ENCODE measurements around the gene BPTF. TPM values are rescaled to one million over a fixed set of nuclear protein-coding genes. Genes with fewer than 3 reads are reported as not detected.

Gene BPTF
- total and polyA plus RNA-seq, 2 of the 8 experiments (the other 6 are each of a cell fraction or from before 2014, with no cell fraction given): 107 to 228 TPM

- no peak overlapping the region for H3K23ac ChIP-seq (ENCODE audit: insufficient read length)
- no peak overlapping the region for H4K91ac ChIP-seq (replicated peaks; ENCODE audit: insufficient read length, low read length)
- H3K27me3 ChIP-seq (replicated peaks in 1 of 4; ENCODE audit: control insufficient read depth in 3 of 4, extremely low read depth in 1 of 4, insufficient read depth in 3 of 4, low read length in 3 of 4): no peaks in the 10 kb centered on the region; a peak in 1 of 7 replicates
- no peaks in the 10 kb centered on the region for H3K79me1 ChIP-seq (ENCODE audit: low read depth, low read length)
- no peak overlapping the region for H4K5ac ChIP-seq (ENCODE audit: insufficient read length, low read depth, low read length)
- no peak overlapping the region for H3K4ac ChIP-seq (replicated peaks; ENCODE audit: insufficient read length, low read depth, low read length)
- no peak overlapping the region for H2BK20ac ChIP-seq (ENCODE audit: low read length)
- H2AK5ac ChIP-seq (ENCODE audit: low read depth, low read length): no peak overlapping the region
- WGBS, 2 experiments (ENCODE audit: extremely low coverage in 1 of 2, insufficient coverage in 1 of 2, insufficient read length in 1 of 2, insufficient replicate concordance in 2 of 2, low coverage in 1 of 2, low lambda C conversion rate in 2 of 2, missing lambda C conversion rate in 1 of 2): 90% methylated on average over 10 of the region's 10 CpGs; no CpG with 5 or more reads in 1 of the 2 experiments
- H2BK5ac ChIP-seq (ENCODE audit: low read depth, low read length): no peak overlapping the region
- no peak overlapping the region for H3K27ac ChIP-seq (ENCODE audit: low read depth, low read length)
- no peak overlapping the region for H3K4me3 ChIP-seq (ENCODE audit: extremely low read depth in 1 of 4, insufficient read depth in 2 of 4, low read depth in 3 of 4, low read length in 4 of 4)
- ChIA-PET POLR2A (ENCODE audit: partially characterized antibody) (no interaction called here), CTCF (ENCODE audit: partially characterized antibody) (interaction anchor here (1.5 to 2.1 kb wide), 2 partner anchors 15 to 19 kb away, joined by 3 to 8 read pairs; no protein-coding TSS in a partner anchor)
- H3K18ac ChIP-seq (ENCODE audit: extremely low read depth, low read length): no peak overlapping the region
- no peaks in the 10 kb centered on the region for H4K20me1 ChIP-seq (replicated peaks in 1 of 2; ENCODE audit: control insufficient read depth in 1 of 2, insufficient read depth in 2 of 2, low read length in 2 of 2)
- no peak for FAIRE-seq
- H3K4me1 ChIP-seq (replicated peaks in 1 of 4; ENCODE audit: control insufficient read depth in 3 of 4, insufficient read depth in 4 of 4, low read length in 3 of 4): no peaks in the 10 kb centered on the region
- H3K79me2 ChIP-seq (ENCODE audit: control insufficient read depth in 1 of 2, insufficient read depth in 2 of 2, low read length in 2 of 2): no peaks in the 10 kb centered on the region
- H3K9me3 ChIP-seq (ENCODE audit: insufficient read depth in 2 of 2, low read depth in 1 of 2, low read length in 1 of 2): no peaks in the 10 kb centered on the region
- no peak overlapping the region for H3K56ac ChIP-seq (replicated peaks; ENCODE audit: insufficient read length, low read depth, low read length)
- H4K8ac ChIP-seq (ENCODE audit: extremely low read depth, insufficient read depth, low read length): no peak overlapping the region
- no peak overlapping the region for H2BK15ac ChIP-seq (ENCODE audit: low read length)
- H3K23me2 ChIP-seq (ENCODE audit: low read depth, low read length): no peaks in the 10 kb centered on the region; the same call in 1 of the 2 replicates
- no peaks in the 10 kb centered on the region for H3K36me3 ChIP-seq (ENCODE audit: control insufficient read depth in 2 of 4, insufficient read depth in 4 of 4, low read length in 3 of 4)
- no peak overlapping the region for H2BK12ac ChIP-seq (ENCODE audit: low read depth, low read length)
- no peak overlapping the region for H3K14ac ChIP-seq (ENCODE audit: insufficient read length)
- no peak overlapping the region for H2AFZ ChIP-seq (ENCODE audit: low read length)
- H3K4me2 ChIP-seq (ENCODE audit: insufficient read depth in 1 of 2, low read depth in 2 of 2, low read length in 2 of 2): no peak overlapping the region
- no peak overlapping the region for H3K9ac ChIP-seq (replicated peaks in 1 of 4; ENCODE audit: extremely low read depth in 1 of 4, low read depth in 3 of 4, low read length in 3 of 4)
- no peak for DNase-seq (ENCODE audit: low read depth in 1 of 2, low spot score in 2 of 2)
- no peak overlapping the region for H2BK120ac ChIP-seq (replicated peaks; ENCODE audit: low read depth, low read length)
- no peak for TF ChIP-seq SIRT6 (IDR thresholded peaks at IDR 0.05; ENCODE audit: low read length)
- no peak for TF ChIP-seq HDAC6 (IDR thresholded peaks at IDR 0.05; ENCODE audit: low read depth, low read length)
- no peak for TF ChIP-seq ATF3 (IDR thresholded peaks at IDR 0.05; ENCODE audit: insufficient read depth, low read depth, low read length)
- TF ChIP-seq EGR1 (IDR thresholded peaks at IDR 0.05; ENCODE audit: borderline replicate concordance, low read depth, low read length): no peak
- TF ChIP-seq ZNF274 (IDR thresholded peaks at IDR 0.05; ENCODE audit: borderline replicate concordance, extremely low read depth, low read length): no peak
- TF ChIP-seq MAFK (IDR thresholded peaks at IDR 0.05; ENCODE audit: low read depth, low read length): no peak
- TF ChIP-seq CBX5 (IDR thresholded peaks at IDR 0.05; ENCODE audit: low read depth, low read length): no peak
- no peak for TF ChIP-seq RFX5 (IDR thresholded peaks at IDR 0.05; ENCODE audit: borderline replicate concordance, low read depth, low read length)
- no peak for TF ChIP-seq JUND (IDR thresholded peaks at IDR 0.05; ENCODE audit: low read length)
- no peak for TF ChIP-seq TEAD4 (IDR thresholded peaks at IDR 0.05; ENCODE audit: low read depth, low read length)
These were observed 40.8 kb upstream of the BPTF start for GRCh38 chr17:67784364-67785121.
